NT2/D1 (cell line): ENCODE measurements around the gene GJB5.

Source experiments
- SUZ12 ChIP-seq: IDR thresholded peaks from 2 replicates; pipeline ENCODE4 v1.6.1; 2011; ENCODE audit not compliant: insufficient read length, insufficient read depth; ENCODE audit errors: extremely low read depth
- YY1 ChIP-seq: IDR thresholded peaks from 2 replicates; pipeline ENCODE4 v1.6.1; 2011; ENCODE audit not compliant: insufficient read length, insufficient read depth
- ZNF274 ChIP-seq: IDR thresholded peaks from 2 replicates; pipeline ENCODE4 v1.6.1; 2011; ENCODE audit warnings: mild to moderate bottlenecking, low read depth, low read length

- TF ChIP-seq YY1, result no peak
- TF ChIP-seq SUZ12, result no peak
- TF ChIP-seq ZNF274, result no peak
These were observed 40.5 kb upstream of the GJB5 start for GRCh38 chr1:34714386-34714785.
